ENCODE results near the gene OR10H3.
"Not testable (repeated sequence)": the region's sequence is repeated elsewhere in the genome, so short reads cannot be mapped to it uniquely, and the experiment has no call there.

OR10H3 gene

GRCh38 chr19:15737722-15738121 is at the start of gene OR10H3:
TSS of gene OR10H3 (plus strand) at chr19:15737985. CDS start at chr19:15741393, 3,408 bp downstream.
- no peak for DNase-seq

- DNase-seq = no peak
Measured at GRCh38 chr19:15696654-15697194, 41.1 kb upstream of the OR10H3 start.

GRCh38 chr19:15701757-15702533 is 35.8 kb upstream of the OR10H3 start:
- DNase-seq = no peak

GRCh38 chr19:15702534-15702930 is 35.3 kb upstream of the OR10H3 start:
- no peak for DNase-seq

GRCh38 chr19:15714638-15715037 is 23.1 kb upstream of the OR10H3 start:
- DNase-seq = no peak

- no peak for DNase-seq
Measured at GRCh38 chr19:15715642-15716041, 22.1 kb upstream of the OR10H3 start.

GRCh38 chr19:15717809-15718208 is 20.0 kb upstream of the OR10H3 start:
- no peak for DNase-seq

GRCh38 chr19:15721268-15721667 is 16.5 kb upstream of the OR10H3 start:
- DNase-seq = no peak

GRCh38 chr19:15722956-15723355 is 14.8 kb upstream of the OR10H3 start:
- DNase-seq = no peak

- DNase-seq = no peak
Measured at GRCh38 chr19:15727724-15728123, 10.1 kb upstream of the OR10H3 start, which contains the start of gene OR10H2. TSS of gene OR10H2 (plus strand) at chr19:15728024. CDS start at chr19:15728044, 20 bp downstream.

- DNase-seq = no peak
Measured at GRCh38 chr19:15730538-15730937, 7.2 kb upstream of the OR10H3 start.

- no peak for DNase-seq
Measured at GRCh38 chr19:15732388-15732787, 5.4 kb upstream of the OR10H3 start.

GRCh38 chr19:15733895-15734294 is 3.9 kb upstream of the OR10H3 start:
- no peak for DNase-seq

GRCh38 chr19:15740785-15741184 is 3.0 kb downstream of the OR10H3 start:
- DNase-seq = no peak

- no peak for DNase-seq
Measured at GRCh38 chr19:15748239-15748638, 10.5 kb downstream of the OR10H3 start.

GRCh38 chr19:15758379-15758778 is 20.6 kb downstream of the OR10H3 start:
- DNase-seq = no peak

- no peak for DNase-seq
Measured at GRCh38 chr19:15759962-15760565, 22.3 kb downstream of the OR10H3 start.

GRCh38 chr19:15769586-15769985 is 31.8 kb downstream of the OR10H3 start:
- DNase-seq = no peak

GRCh38 chr19:15774159-15774558 is 36.4 kb downstream of the OR10H3 start:
- DNase-seq = not testable (repeated sequence)

- no peak for DNase-seq
Measured at GRCh38 chr19:15775249-15775648, 37.5 kb downstream of the OR10H3 start.

- DNase-seq = no peak
Measured at GRCh38 chr19:15776264-15776663, 38.5 kb downstream of the OR10H3 start.

- no peak for DNase-seq
Measured at GRCh38 chr19:15776991-15777970, 39.5 kb downstream of the OR10H3 start.
